Natural killer cell (primary cell): ENCODE data around the gene ZNF189. TPM values are rescaled to one million over a fixed set of nuclear protein-coding genes. Genes with fewer than 3 reads are reported as not detected.

Experiments used
- ATAC-seq, 3 donors: fragments of 150-1000 bp in 2 of 3; fragments of 200-7000 bp in 1 of 3; cut with Tn5 transposase; 1 replicate in 1 of 3; 2 replicates in 2 of 3; pipeline ENCODE4 v1.10.0; 2021; ENCODE audit warnings: mild to moderate bottlenecking in 2 of 3, moderate library complexity in 2 of 3
- DNase-seq, 2 donors: peaks; one replicate each; pipeline versions ENCODE4 v3.0.0 to v3.0.0-alpha.2; 2013 to 2021; ENCODE audit warnings: mixed read lengths in 1 of 2
- H3K27ac ChIP-seq: one replicate; pipeline ENCODE4 v1.5.1; 2013; ENCODE audit warnings: mild to moderate bottlenecking, low read length
- H3K27me3 ChIP-seq: one replicate; pipeline ENCODE4 v1.6.1; 2013; ENCODE audit warnings: low read length; ENCODE audit not compliant: control insufficient read depth, insufficient read depth
- H3K36me3 ChIP-seq: one replicate; pipeline ENCODE4 v1.6.1; 2013; ENCODE audit warnings: low read length; ENCODE audit not compliant: control insufficient read depth, insufficient read depth
- H3K4me1 ChIP-seq: one replicate; pipeline ENCODE4 v1.6.1; 2013; ENCODE audit warnings: low read length; ENCODE audit not compliant: control insufficient read depth, insufficient read depth
- H3K4me3 ChIP-seq: one replicate; pipeline ENCODE4 v1.5.1; 2013; ENCODE audit warnings: low read length
- H3K9me3 ChIP-seq: one replicate; pipeline ENCODE4 v1.6.1; 2013; ENCODE audit warnings: low read length; ENCODE audit not compliant: control insufficient read depth, insufficient read depth
- H3K27ac Mint-ChIP-seq, 2 donors: one replicate each; pipeline ENCODE4 v1.8.0; 2022; ENCODE audit warnings: mild to moderate bottlenecking in 2 of 2, mixed read lengths in 2 of 2, moderate library complexity in 1 of 2
- H3K27me3 Mint-ChIP-seq, 2 donors: one replicate each; pipeline ENCODE4 v1.8.0; 2022; ENCODE audit warnings: low read depth in 2 of 2, mixed read lengths in 2 of 2
- H3K36me3 Mint-ChIP-seq: one replicate; pipeline ENCODE4 v1.8.0; 2022; ENCODE audit warnings: mixed read lengths
- H3K4me1 Mint-ChIP-seq, 2 donors: one replicate each; pipeline ENCODE4 v1.8.0; 2022; ENCODE audit warnings: mixed read lengths in 2 of 2
- H3K4me3 Mint-ChIP-seq: one replicate; pipeline ENCODE4 v1.8.0; 2022; ENCODE audit warnings: mild to moderate bottlenecking, moderate library complexity, mixed read lengths
- H3K9me3 Mint-ChIP-seq, 2 donors: one replicate each; pipeline ENCODE4 v1.8.0; 2022; ENCODE audit warnings: mixed read lengths in 2 of 2
- CTCF ChIP-seq: fragments of 200-600 bp; IDR thresholded peaks from one replicate; pipeline ENCODE4 v1.8.0; 2022; ENCODE audit warnings: antibody characterized with exemption
- WGBS: methylation state at CpG from one replicate; pipeline ENCODE4 v1.1.7; 2013; ENCODE audit warnings: missing lambda C conversion rate; ENCODE audit not compliant: insufficient coverage; 5-methylcytosine and 5-hydroxymethylcytosine counted together
- intact Hi-C: fragments of 100-400 bp; cut with micrococcal nuclease; formaldehyde crosslinking; loops from one replicate; pipeline ENCODE4 v1.14.2; 2022
- total RNA-seq, 4 donors: library from RNA; stranded (reverse); fragments of 120-200 nt in 1 of 4; gene quantifications; one replicate each; pipeline versions ENCODE4 v1.2.3 to v1.2.4, GENCODE V29; 2013 to 2022

Gene ZNF189
- total RNA-seq, 3 donors from 2014 or later (not counting 1 experiment from before 2014, with no cell fraction given), result 6.7 to 11.3 (median 8.7) TPM

DNA sequence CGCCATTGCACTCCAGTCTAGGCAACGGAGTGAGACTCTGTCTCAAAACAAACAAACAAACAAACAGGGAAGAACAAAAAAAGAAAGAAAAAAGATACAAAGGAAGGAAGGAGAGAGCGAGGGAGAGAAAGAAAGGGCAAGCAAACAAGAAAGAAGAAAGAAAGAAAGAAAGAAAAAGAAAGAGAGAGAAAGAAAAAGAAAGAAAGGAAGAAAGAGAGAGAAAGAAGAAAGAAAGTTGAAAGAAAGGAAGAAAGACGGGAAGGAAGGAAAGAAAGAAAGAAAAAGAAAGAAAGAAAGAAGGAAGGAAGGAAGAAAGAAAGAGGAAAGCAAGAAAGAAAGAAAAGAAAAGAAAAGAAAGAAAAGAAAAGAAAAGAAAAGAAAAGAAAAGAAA is 50.0 kb downstream of the ZNF189 start:
- intact Hi-C loops, result no loop called here
- peaks cover 4% of the 10 kb centered on the region for H3K4me1 ChIP-seq
- no peaks in the 10 kb centered on the region for H3K36me3 ChIP-seq
- H3K27me3 ChIP-seq, result peaks cover 9% of the 10 kb centered on the region
- no peak overlapping the region for H3K27ac ChIP-seq
- no peak overlapping the region for H3K4me3 ChIP-seq
- DNase-seq (no peak), ATAC-seq (no peak)
- no peak for TF ChIP-seq CTCF
- no peaks in the 10 kb centered on the region for H3K9me3 Mint-ChIP-seq
- H3K27me3 Mint-ChIP-seq, result peaks cover 34 to 70% of the 10 kb centered on the region in 2 donors
- peak overlapping the region; percentile 76 for H3K4me3 Mint-ChIP-seq
- H3K27ac Mint-ChIP-seq, result no peak overlapping the region
- no peaks in the 10 kb centered on the region for H3K36me3 Mint-ChIP-seq
- peaks cover 8% of the 10 kb centered on the region in 2 donors for H3K4me1 Mint-ChIP-seq
- WGBS, result 72% methylated on average over 3 of the region's 4 CpGs
- H3K9me3 ChIP-seq, result peaks cover 6% of the 10 kb centered on the region

GRCh38 chr9:101449071-101449721 is 50.5 kb downstream of the ZNF189 start:
- Histone ChIP-seq H3K27ac (no peak overlapping the region), H3K36me3 (no peaks in the 10 kb centered on the region), H3K9me3 (peaks cover 6% of the 10 kb centered on the region), H3K27me3 (peaks cover 9% of the 10 kb centered on the region), H3K4me3 (peak overlapping the region; percentile 28), H3K4me1 (peaks cover 4% of the 10 kb centered on the region)
- peak; percentile 19 to 60 for DNase-seq
- intact Hi-C loops, result no loop called here
- Mint-ChIP-seq H3K4me1 (peaks cover 8% of the 10 kb centered on the region in 2 donors), H3K27me3 (peaks cover 34 to 70% of the 10 kb centered on the region in 2 donors), H3K36me3 (no peaks in the 10 kb centered on the region), H3K9me3 (no peaks in the 10 kb centered on the region), H3K4me3 (peak overlapping the region; percentile 76), H3K27ac (no peak overlapping the region)
- TF ChIP-seq CTCF, result peak; percentile 32
- 1% methylated on average over 40 of the region's 40 CpGs for WGBS
- ATAC-seq, result peak; percentile 67 to 88 (median 78)

DNA sequence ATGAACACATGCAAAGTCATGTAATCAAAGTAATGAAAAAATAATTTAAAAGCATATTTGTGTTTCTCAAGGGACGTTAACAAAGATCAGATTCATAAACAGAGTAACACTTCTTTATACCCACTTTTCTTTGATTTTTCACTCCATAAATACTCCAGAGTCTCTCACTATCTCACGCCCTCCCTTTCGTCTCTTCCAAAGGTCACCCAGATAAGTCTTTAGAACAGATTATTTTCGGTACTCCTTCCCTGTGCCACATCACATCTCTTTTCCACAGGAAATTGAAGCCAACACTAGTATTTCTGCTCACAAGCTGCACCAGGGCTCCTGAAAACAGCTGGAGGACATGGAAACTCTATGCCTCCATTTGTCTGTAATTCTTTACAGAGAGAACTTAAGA is 52.3 kb downstream of the ZNF189 start:
- H3K4me3 Mint-ChIP-seq, result no peak overlapping the region
- no peak for DNase-seq
- 70% methylated on average over 4 of the region's 4 CpGs for WGBS
- Histone ChIP-seq H3K4me1 (peaks cover 4% of the 10 kb centered on the region), H3K4me3 (no peak overlapping the region), H3K27me3 (peaks cover 9% of the 10 kb centered on the region), H3K36me3 (no peaks in the 10 kb centered on the region), H3K27ac (no peak overlapping the region), H3K9me3 (peaks cover 6% of the 10 kb centered on the region)
- no peak for TF ChIP-seq CTCF
- H3K27ac Mint-ChIP-seq, result no peak overlapping the region
- no peaks in the 10 kb centered on the region for H3K9me3 Mint-ChIP-seq
- intact Hi-C loops, result no loop called here
- no peaks in the 10 kb centered on the region for H3K36me3 Mint-ChIP-seq
- peaks cover 8% of the 10 kb centered on the region in 2 donors for H3K4me1 Mint-ChIP-seq
- H3K27me3 Mint-ChIP-seq, result peaks cover 26 to 55% of the 10 kb centered on the region in 2 donors
- no peak for ATAC-seq

- Histone ChIP-seq H3K4me3 (no peak overlapping the region), H3K27ac (no peak overlapping the region), H3K9me3 (peaks cover 6% of the 10 kb centered on the region), H3K36me3 (no peaks in the 10 kb centered on the region), H3K4me1 (peaks cover 4% of the 10 kb centered on the region), H3K27me3 (peaks cover 9% of the 10 kb centered on the region)
- 94% methylated on average over 4 of the region's 4 CpGs for WGBS
- DNase-seq (no peak), ATAC-seq (no peak)
- H3K4me3 Mint-ChIP-seq, result no peak overlapping the region
- H3K9me3 Mint-ChIP-seq, result no peaks in the 10 kb centered on the region
- H3K27me3 Mint-ChIP-seq, result peaks cover 22 to 49% of the 10 kb centered on the region in 2 donors
- no peaks in the 10 kb centered on the region for H3K36me3 Mint-ChIP-seq
- no peak for TF ChIP-seq CTCF
- H3K4me1 Mint-ChIP-seq, result peaks cover 8% of the 10 kb centered on the region in 2 donors
- no peak overlapping the region for H3K27ac Mint-ChIP-seq
- intact Hi-C loops, result no loop called here
Measured at GRCh38 chr9:101451498-101451897, 52.8 kb downstream of the ZNF189 start.
